Uterus (tissue), 2 donors: ENCODE results near the gene ABHD16A.

Source experiments
- CTCF ChIP-seq, 4 experiments: fragments of 200-600 bp in 2 of 4; fragments of 450-650 bp in 2 of 4; sonication (generic) in 2 of 4; IDR thresholded peaks; one replicate each; pipeline ENCODE4 v1.5.1; 2016 to 2019; ENCODE audit warnings: antibody characterized with exemption in 4 of 4, mild to moderate bottlenecking in 2 of 4, moderate library complexity in 1 of 4
- POLR2A ChIP-seq, 2 donors: fragments of 450-650 bp; IDR thresholded peaks; one replicate each; pipeline ENCODE4 v1.6.1; 2016; ENCODE audit warnings: antibody characterized with exemption in 2 of 2, mild to moderate bottlenecking in 1 of 2, moderate library complexity in 1 of 2

- TF ChIP-seq CTCF (IDR thresholded peaks at IDR 0.05) (peak in 1 of 4 experiments; percentile 11), POLR2A (IDR thresholded peaks at IDR 0.05) (peak; percentile 94 to 96)
Observed at GRCh38 chr6:31736021-31736767, 33.1 kb upstream of the ABHD16A start, which contains the start of gene CLIC1.
